Breast epithelium (tissue), 3 donors: ENCODE measurements around the gene CNPY4.

Experiments used
- POLR2AphosphoS5 ChIP-seq, 3 donors: sonication (generic); formaldehyde crosslinking; IDR thresholded peaks; one replicate each; pipeline ENCODE4 v1.6.1; 2017; ENCODE audit warnings: antibody characterized with exemption in 3 of 3
- TF ChIP-seq, protein P1 (sequence below), 3 donors: fragments of 450-650 bp; IDR thresholded peaks; one replicate each; pipeline ENCODE4 v1.5.1; 2016 to 2017; ENCODE audit warnings: antibody characterized with exemption in 3 of 3, mild to moderate bottlenecking in 3 of 3, moderate library complexity in 3 of 3

DNA sequence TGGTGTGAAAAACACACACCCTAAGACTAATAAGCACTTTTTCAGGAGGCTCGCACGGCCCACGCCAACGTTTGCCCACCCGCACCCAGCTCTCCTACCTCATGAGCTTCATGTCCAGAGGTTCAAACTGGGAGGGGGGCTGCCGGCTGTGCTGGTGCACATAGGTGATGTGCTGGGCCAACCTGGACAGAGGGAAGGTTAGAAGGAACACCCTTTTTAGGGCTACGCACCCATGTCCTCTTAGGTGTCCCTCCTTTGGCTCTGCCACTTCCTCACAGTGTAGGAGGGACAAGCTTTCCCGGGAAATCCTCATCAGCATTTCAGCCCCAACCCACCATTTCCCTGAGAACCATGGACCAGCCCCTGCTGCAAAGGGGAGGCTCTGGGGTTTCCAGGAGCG, 24.1 kb upstream of the CNPY4 start:
- TF ChIP-seq, protein P1, sequence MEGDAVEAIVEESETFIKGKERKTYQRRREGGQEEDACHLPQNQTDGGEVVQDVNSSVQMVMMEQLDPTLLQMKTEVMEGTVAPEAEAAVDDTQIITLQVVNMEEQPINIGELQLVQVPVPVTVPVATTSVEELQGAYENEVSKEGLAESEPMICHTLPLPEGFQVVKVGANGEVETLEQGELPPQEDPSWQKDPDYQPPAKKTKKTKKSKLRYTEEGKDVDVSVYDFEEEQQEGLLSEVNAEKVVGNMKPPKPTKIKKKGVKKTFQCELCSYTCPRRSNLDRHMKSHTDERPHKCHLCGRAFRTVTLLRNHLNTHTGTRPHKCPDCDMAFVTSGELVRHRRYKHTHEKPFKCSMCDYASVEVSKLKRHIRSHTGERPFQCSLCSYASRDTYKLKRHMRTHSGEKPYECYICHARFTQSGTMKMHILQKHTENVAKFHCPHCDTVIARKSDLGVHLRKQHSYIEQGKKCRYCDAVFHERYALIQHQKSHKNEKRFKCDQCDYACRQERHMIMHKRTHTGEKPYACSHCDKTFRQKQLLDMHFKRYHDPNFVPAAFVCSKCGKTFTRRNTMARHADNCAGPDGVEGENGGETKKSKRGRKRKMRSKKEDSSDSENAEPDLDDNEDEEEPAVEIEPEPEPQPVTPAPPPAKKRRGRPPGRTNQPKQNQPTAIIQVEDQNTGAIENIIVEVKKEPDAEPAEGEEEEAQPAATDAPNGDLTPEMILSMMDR (IDR thresholded peaks at IDR 0.05), result no peak
- TF ChIP-seq POLR2AphosphoS5 (IDR thresholded peaks at IDR 0.05), result no peak
